HG02678 (cell line): ENCODE measurements around the gene CDCP1.

Experiments used
- ATAC-seq: cut with Tn5 transposase; IDR thresholded peaks from one replicate; pipeline ENCODE4 v1.9.1; 2021; ENCODE audit warnings: mild to moderate bottlenecking, moderate library complexity; ENCODE audit not compliant: unreplicated experiment

The CDCP1 gene

DNA sequence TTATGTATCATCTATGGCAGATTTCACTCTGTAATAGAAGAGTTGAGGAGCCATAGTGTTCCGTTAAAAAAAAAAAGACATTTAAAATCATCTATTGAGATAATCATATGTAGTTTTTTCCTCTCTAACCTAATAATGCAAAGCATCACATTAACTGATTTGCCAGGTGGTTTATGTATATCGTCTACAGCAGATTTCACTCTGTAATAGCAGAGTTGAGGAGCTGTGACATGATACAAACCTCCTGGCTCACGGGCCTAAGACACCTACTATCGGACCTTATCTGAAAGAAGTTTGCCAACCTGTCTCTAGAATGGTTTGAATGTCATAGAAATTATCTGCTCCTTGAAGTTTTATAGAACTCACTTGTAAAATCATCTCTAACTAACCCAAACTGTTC is 29.8 kb downstream of the CDCP1 start:
- ATAC-seq = no peak

DNA sequence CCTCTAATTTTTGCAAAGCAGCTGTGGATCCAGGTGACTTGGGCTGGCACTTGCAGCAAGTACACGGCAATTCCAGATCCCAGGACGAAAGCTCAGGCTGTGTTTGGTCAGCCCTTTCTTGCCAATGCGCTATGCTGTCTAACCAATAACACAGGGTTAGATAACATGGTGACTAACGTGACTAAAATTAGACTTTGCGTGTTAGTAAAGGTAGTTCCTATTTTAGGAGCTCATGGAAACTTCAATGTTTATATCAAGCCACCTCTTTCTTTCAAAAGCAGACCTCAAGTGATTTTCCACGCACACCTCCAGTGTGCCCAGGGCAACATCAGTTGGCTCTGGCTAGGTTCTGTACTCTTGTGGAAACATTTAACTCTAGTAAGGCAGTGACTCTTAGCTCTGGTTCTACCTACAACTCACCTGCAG is 32.5 kb downstream of the CDCP1 start:
- no peak for ATAC-seq

GRCh38 chr3:45112939-45113338 is 33.2 kb downstream of the CDCP1 start:
- ATAC-seq = no peak

DNA sequence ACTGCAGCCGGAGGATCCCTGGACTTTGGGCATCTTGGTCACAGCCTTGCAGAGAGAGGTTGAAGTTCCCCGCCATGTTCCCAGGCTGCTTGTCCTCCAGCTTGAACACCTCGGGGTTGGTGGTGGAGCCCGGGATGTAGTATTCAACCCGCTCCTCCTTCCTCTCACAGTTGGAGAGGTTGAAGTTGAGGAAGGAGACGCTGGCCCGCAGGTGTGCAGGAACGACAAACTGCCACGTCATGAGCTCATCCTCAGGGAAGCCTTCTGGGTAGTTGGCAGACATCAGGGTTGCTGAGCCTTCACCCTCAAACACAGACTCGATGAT is 35.7 kb downstream of the CDCP1 start:
- ATAC-seq = no peak

GRCh38 chr3:45109771-45110508 is 36.2 kb downstream of the CDCP1 start:
- no peak for ATAC-seq

GRCh38 chr3:45106874-45107273 is 39.3 kb downstream of the CDCP1 start:
- ATAC-seq = no peak

DNA sequence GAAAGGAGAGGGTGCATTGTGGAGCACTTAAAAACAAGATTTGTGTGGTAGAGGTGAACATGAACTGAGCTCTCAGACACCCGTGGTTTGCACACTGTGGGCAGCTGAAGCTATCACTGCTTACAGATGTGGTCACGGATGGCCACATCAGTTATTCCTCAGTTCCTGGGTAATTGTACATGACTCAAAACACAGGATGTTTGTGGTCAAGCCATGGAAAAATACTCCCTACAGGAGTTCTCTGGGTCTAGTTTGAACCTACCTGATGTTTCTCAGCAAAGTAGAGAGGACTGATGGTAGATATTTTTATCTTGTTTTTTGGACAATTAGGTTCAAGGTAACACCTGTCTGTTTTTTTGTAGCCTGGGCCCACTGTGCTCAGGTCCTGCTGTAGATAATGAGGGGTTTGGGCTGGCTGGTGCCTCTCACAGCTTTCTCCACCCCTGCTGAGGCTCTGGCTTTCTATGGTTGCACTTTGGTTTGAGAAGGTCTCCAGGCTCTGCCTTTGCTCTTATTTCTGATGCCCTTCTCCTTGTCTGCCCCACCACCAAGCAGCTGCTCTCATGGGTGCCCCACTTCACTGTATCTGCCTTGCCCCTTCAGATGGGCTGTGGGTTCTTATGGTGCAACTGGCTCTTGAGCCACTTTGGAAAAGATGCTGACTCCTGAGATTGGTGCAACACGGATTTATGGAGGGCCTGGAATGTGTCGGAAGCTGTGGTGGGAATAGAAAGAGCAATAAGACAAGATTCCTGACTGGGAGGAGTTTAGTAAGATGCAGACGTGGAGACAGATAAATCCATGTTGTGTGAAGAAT is 40.1 kb downstream of the CDCP1 start:
- ATAC-seq = no peak

GRCh38 chr3:45104715-45105711 is 41.2 kb downstream of the CDCP1 start:
- ATAC-seq = no peak

- ATAC-seq = no peak
These were observed 42.1 kb downstream of the CDCP1 start for GRCh38 chr3:45103753-45104714.

- no peak for ATAC-seq
These were observed 42.8 kb downstream of the CDCP1 start for GRCh38 chr3:45103334-45103733.

DNA sequence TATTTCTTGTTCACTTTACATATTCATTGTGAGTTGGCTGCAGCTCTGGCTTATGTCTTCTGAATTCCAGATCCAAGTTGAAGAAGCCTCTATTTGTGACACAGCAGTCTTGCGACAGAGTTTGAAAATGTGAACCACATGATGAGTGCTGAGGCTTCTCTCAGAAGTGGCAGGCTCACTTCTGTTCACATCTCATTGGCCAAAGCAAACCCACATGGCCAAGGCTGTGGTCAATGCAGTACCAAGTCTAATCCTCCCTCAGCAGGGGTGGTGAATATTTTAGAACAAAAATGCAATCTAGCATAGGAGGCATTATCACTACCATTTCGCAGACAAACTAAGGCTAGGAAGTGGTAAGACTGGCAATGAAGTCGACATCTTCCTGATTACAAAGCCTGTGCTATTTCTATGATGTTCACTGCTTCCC is 45.2 kb downstream of the CDCP1 start:
- ATAC-seq = no peak

DNA sequence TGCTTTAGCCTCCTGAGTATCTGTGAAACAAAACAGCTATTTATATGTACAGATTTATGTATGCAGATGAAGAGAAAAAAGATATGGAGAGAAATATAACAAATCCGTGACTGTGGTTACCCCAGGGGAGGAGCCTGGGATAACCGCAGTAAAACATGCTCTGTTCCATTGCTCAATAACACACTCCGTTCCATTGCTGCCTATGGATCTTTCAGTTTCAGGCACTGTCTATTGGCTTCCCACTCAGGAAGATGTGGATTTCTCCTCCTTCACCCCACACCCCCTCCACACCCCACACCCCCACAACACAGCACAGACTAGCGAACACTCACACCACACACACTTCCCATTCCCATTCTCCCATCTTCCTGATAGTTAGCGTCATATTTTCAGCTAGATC is 47.9 kb downstream of the CDCP1 start:
- ATAC-seq = no peak

DNA sequence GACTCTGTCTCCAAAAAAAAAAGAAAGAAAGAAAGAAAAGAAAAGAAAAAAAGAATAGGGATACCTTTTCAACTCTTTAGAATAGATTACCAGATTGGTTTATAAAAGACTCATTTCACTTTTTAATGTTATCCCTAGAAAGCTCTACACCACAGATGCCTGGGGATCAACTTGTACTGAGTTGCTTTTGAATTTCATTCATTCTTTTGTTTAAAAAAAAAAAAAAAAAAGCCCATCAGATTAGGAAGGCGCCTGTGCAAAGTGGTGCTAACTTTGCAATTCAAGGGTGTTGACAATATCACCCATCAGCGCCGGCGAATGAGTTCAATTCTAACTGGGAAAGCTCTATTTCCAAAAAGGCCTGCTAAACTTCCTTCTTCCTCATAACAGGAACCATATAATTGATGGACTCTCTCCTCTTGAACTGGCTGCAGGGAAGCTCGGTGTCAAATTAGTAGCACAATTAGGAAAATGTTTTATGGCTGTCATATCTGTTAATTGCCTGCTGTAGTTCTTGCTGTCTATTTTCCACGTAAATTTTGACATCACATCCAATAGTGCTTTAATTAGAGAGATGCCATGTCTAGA is 48.8 kb downstream of the CDCP1 start:
- ATAC-seq = no peak

GRCh38 chr3:45095916-45096526 is 50.2 kb downstream of the CDCP1 start:
- no peak for ATAC-seq

GRCh38 chr3:45093176-45093575 is 53.0 kb downstream of the CDCP1 start:
- no peak for ATAC-seq

DNA sequence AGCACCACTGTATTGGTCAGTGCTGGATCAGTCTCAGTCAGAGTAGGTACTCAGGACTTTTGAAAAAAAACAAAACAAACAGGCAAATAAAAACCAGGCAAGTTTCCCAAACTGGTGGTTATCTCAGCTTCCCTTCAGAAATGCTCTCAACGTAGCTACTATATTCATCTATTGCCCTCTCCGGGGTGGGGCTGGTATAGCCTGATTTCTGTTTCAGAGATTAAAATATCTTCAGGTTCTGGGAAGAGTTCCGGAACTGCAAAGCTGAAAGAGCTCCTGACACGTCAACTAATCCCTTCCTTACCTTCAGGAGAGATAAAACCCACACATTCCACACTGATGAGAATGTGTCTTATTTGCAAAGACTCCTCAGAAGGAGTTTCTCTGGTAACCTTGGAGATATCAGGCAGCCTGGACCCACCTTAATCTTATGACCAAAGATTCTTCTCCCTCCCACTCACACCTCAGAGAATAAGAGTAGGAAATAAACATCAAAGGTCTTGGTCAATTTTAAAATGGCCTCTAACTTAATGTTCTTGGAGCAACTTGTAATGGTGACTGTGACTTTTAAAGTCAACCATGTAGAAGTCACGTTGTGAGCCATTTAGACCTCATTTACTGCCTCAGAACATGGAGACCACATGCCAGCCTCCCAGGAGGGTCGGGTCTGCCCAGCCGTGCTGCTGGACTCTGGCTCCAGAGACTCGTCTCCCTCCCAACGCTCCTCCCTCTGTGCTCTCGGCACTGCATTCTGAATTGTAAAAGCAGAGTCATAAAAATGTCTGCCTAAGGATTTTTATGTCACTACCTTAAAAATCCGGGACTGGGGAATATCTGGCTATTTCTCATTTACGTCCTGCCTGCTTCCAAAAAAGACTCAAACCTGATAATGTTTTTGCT is 53.8 kb downstream of the CDCP1 start:
- ATAC-seq = no peak

DNA sequence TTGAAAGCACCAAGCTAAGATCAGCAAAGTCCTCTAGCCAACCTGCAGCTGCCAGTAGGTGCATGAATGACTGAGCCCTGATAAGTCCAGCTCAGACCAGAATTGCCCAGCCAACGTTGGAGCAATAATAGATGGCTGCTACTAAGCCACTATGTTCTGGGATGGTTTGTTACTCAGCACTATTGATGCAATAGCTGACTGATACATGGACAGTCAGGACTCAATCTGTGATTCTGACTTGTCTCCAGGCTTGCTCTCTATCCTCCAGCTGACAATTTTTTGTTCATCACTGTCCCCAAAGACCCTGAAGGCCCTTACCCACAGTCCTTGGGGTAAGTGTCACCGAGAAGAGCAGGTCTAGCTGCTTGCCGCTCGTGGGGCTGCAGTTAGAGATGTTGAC is 55.3 kb downstream of the CDCP1 start:
- no peak for ATAC-seq
